HEK293T (cell line): ENCODE data around the gene LSP1.

Experiments used
- CTCF ChIA-PET: fragments of 350-600 bp; formaldehyde crosslinking; extraction: SDS; loops from one replicate; lab custom pipeline; 2021; ENCODE audit warnings: antibody characterized with exemption, inconsistent platforms; lab: Yijun Ruan, JAX
- POLR2A ChIA-PET: fragments of 350-600 bp; formaldehyde crosslinking; extraction: SDS; loops from one replicate; lab custom pipeline; 2020; ENCODE audit warnings: antibody characterized with exemption, inconsistent platforms; lab: Yijun Ruan, JAX
- DNase-seq: peaks from one replicate; pipeline ENCODE4 v3.0.0; 2012; ENCODE audit warnings: mixed read lengths; ENCODE audit errors: extremely low spot score
- ARNT ChIP-seq: fragments of 450-650 bp; IDR thresholded peaks from 2 replicates; pipeline ENCODE4 v1.6.1; 2017; ENCODE audit warnings: mild to moderate bottlenecking
- BHLHE40 ChIP-seq: fragments of 450-650 bp; IDR thresholded peaks from 2 replicates; pipeline ENCODE4 v1.6.1; 2016; ENCODE audit warnings: mild to moderate bottlenecking, moderate library complexity, borderline replicate concordance
- CTBP1 ChIP-seq: fragments of 450-650 bp; IDR thresholded peaks from 2 replicates; pipeline ENCODE4 v1.6.1; 2016; ENCODE audit warnings: borderline replicate concordance
- ELF4 ChIP-seq: fragments of 450-650 bp; IDR thresholded peaks from 2 replicates; pipeline ENCODE4 v1.6.1; 2017; ENCODE audit warnings: antibody characterized with exemption
- FOXA1 ChIP-seq: fragments of 450-650 bp; IDR thresholded peaks from 2 replicates; pipeline ENCODE4 v1.6.1; 2016; ENCODE audit warnings: mild to moderate bottlenecking
- FOXK2 ChIP-seq: fragments of 450-650 bp; IDR thresholded peaks from 2 replicates; pipeline ENCODE4 v1.6.1; 2016; ENCODE audit warnings: mild to moderate bottlenecking
- FOXM1 ChIP-seq: fragments of 450-650 bp; IDR thresholded peaks from 2 replicates; pipeline ENCODE4 v1.6.1; 2017; ENCODE audit warnings: mild to moderate bottlenecking, borderline replicate concordance
- HDGF ChIP-seq: fragments of 450-650 bp; IDR thresholded peaks from 2 replicates; pipeline ENCODE4 v1.6.1; 2017; ENCODE audit warnings: antibody characterized with exemption, borderline replicate concordance
- L3MBTL2 ChIP-seq: fragments of 450-650 bp; conservative IDR thresholded peaks from 2 replicates; pipeline ENCODE4 v1.6.1; 2016; ENCODE audit warnings: mild to moderate bottlenecking
- LEF1 ChIP-seq: fragments of 450-650 bp; IDR thresholded peaks from 2 replicates; pipeline ENCODE4 v1.6.1; 2017; ENCODE audit warnings: mild to moderate bottlenecking, borderline replicate concordance
- NFRKB ChIP-seq: fragments of 450-650 bp; IDR thresholded peaks from 2 replicates; pipeline ENCODE4 v1.6.1; 2016; ENCODE audit warnings: mild to moderate bottlenecking, moderate library complexity
- SP1 ChIP-seq: fragments of 450-650 bp; IDR thresholded peaks from 2 replicates; pipeline ENCODE4 v1.6.1; 2017
- SUZ12 ChIP-seq: fragments of 450-650 bp; IDR thresholded peaks from 2 replicates; pipeline ENCODE4 v1.6.1; 2016; ENCODE audit warnings: mild to moderate bottlenecking
- TARDBP ChIP-seq: fragments of 450-650 bp; IDR thresholded peaks from 2 replicates; pipeline ENCODE4 v1.6.1; 2016
- ZNF384 ChIP-seq: fragments of 450-650 bp; IDR thresholded peaks from 2 replicates; pipeline ENCODE4 v1.6.1; 2016
- TF ChIP-seq, protein P1 (sequence below): fragments of 450-650 bp; IDR thresholded peaks from 2 replicates; pipeline ENCODE4 v1.6.1; 2016

The LSP1 gene

DNA sequence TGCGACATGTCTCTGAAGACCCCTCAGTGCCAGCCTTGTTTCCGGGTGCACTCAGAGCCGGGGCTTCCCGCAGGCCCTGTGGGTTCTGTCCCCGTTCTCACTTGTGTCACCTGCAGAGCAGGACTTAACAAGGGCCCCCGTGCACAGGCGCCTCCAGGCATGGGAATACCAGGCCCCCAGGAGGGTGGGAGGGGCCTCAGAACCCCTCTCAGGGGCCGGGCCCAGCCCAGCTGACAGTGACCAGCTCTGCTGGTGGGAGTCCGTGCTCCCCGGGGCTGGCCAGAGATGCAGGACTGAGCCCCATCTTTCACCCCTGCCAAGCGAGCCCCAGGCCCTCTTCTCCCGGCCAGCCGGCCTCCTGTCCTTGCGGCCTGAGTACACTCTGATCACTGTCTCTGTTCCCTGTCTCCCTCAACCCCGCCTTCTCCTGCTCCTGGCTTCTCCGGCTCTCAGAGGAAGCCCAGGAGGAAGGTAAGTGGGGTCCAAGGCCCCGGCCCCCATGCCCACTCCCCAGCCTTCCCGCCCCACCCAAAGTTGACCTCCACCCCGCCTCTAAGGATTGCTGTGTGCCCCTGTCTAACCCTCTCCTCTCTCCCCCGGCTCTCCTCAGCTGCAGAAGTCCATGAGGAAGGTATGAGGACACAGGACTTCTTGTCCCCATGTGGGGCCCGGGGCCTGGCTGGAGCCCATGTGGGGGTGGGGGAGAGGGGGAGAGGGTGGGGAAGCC, 71.9 kb downstream of the LSP1 start:
- ChIA-PET CTCF (no interaction called here), POLR2A (no interaction called here)
- DNase-seq = no peak
- TF ChIP-seq ARNT (no peak), LEF1 (no peak), SUZ12 (no peak), ZNF384 (no peak), TARDBP (no peak)

DNA sequence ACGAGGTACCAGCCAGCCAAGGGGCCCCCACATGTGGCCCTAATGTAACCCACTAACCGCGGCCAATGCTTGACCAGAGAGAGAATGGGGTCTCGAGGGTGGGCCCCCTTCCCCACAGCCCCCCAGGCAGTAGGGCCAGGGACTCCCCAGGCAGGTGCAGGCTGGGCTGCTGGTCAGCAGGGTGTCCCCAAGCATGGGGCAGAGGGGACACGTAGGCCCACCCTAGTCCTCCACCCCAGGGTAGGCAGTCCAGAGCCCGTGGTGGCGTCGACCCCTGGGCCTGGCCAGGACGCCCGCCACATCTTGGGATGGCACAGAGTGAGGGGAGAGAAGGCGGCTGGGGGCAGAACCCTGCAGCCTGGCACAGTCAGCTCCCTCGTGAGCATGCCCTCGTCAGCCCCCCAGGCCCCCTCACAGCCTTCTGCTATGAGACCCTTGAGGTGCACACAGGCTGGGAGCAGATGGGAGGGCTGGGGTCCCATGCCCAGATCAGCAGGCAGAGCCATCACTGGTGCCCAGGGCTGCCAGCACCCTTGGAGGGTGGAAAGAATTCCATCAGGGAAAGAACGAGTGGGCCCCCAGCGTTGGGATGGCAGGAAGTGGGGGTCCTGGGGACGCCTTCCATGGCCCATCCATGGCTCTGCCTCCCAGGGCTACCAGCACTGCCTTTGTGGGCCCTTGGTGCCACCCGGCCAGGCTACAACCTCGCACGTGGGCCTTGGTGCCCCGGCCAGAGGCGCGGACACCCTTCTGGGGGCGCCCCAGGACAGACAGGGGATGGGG, 72.7 kb downstream of the LSP1 start:
- ChIA-PET POLR2A (no interaction called here), CTCF (no interaction called here)
- no peak for DNase-seq
- TF ChIP-seq HDGF (no peak), SUZ12 (no peak), BHLHE40 (no peak), ARNT (no peak), TARDBP (no peak), SP1 (no peak), LEF1 (no peak), L3MBTL2 (no peak), NFRKB (no peak), ZNF384 (no peak), FOXK2 (no peak), ELF4 (no peak), FOXM1 (no peak), CTBP1 (no peak)
- TF ChIP-seq, protein P1, sequence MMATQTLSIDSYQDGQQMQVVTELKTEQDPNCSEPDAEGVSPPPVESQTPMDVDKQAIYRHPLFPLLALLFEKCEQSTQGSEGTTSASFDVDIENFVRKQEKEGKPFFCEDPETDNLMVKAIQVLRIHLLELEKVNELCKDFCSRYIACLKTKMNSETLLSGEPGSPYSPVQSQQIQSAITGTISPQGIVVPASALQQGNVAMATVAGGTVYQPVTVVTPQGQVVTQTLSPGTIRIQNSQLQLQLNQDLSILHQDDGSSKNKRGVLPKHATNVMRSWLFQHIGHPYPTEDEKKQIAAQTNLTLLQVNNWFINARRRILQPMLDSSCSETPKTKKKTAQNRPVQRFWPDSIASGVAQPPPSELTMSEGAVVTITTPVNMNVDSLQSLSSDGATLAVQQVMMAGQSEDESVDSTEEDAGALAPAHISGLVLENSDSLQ = no peak

DNA sequence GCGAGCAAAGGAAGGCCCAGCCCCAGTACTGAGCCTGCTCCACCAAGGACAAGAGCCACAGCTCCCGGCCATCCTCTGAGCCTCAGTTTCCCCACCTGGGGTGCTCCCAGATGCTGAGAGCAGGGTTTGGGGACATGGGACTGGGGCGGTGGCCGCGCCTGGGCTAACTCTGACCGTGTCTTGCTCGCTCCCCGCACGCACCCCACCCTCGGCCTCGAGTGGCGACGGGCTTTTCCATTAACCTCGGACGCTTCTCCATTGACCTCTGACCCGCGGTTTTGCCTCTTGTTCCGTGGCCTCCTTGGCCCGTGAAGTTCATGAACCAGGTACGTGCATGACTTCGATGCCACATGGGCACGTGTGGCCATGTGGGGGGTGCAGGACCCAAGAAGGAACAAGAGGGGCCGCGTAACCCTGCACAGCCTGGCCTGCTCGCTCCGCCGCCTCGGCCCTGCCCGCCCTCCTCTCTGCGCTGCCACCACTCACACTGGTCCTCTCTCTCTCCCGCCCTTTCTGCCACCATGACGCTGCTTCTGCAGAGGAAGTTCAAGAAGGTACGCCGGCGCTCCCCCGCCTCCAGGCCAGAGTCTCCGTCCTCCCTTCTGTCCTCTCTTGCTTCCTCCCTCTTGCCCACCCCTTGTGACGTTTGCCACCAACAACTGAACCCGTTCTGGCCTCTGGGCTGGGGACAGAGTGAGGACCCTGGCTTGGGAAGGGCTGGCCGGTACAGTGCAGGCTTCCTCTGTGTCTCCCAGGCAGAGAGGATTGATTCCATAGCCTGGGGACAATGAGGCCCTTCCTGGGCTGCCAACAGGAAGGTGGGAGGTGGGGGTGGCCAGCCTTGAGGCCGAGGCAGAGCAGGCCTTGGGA, 73.5 kb downstream of the LSP1 start:
- TF ChIP-seq ARNT (no peak), ELF4 (no peak), FOXK2 (no peak), FOXM1 (no peak), CTBP1 (no peak), TARDBP (no peak), FOXA1 (no peak), ZNF384 (no peak), SUZ12 (no peak), L3MBTL2 (no peak), NFRKB (no peak), SP1 (no peak), LEF1 (no peak)
- POLR2A ChIA-PET = no interaction called here
- CTCF ChIA-PET = interaction anchor here (1.0 kb wide), 1 partner anchor 69 kb away, joined by 3 read pairs; no protein-coding TSS in a partner anchor
- no peak for DNase-seq

DNA sequence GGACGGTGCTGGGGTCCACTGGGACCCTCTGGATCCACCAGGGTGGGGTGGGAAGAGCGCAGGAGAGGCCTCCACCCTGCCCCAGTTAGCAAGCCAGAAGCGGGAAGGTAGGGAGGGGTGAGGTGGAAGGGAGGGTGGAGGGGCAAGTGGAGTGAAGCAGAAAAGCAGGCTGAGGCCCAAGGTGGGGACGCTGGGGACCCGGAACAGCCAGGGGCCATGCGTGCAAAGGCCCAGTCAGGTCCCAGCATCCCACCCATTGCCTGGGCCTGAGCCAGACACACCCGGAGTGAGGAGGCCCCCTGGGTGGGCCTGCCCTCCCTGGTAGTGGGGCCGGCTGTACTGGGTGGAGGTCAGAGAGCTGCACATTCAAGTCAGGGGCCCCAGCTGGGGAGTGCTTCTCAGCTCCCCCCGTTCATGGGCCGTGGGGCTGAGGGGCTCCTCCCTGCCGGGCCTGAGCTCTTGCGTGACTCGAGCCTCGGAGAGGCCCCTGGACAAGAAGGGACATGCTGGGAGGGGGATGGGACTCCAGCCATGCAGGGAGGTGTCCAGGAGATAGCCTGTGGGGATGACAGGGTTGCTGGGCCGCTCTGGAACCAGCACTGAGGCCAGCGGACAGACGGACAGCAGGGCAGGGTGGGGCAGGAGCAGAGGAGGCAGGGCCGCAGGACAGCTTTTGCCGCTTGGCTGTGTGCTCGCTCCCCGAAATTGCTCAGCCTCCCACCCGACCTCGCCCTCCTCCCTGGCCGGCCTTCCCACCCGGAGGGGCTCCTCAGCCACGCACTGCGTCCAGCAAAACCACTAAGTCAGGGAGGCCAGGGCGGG, 74.4 kb downstream of the LSP1 start:
- ChIA-PET CTCF (interaction anchor here (1.0 kb wide), 1 partner anchor 70 kb away, joined by 3 read pairs; no protein-coding TSS in a partner anchor), POLR2A (no interaction called here)
- TF ChIP-seq TARDBP (no peak), ZNF384 (no peak), LEF1 (no peak), CTBP1 (no peak), SUZ12 (no peak), HDGF (no peak), ARNT (no peak), FOXM1 (no peak)
- no peak for DNase-seq

DNA sequence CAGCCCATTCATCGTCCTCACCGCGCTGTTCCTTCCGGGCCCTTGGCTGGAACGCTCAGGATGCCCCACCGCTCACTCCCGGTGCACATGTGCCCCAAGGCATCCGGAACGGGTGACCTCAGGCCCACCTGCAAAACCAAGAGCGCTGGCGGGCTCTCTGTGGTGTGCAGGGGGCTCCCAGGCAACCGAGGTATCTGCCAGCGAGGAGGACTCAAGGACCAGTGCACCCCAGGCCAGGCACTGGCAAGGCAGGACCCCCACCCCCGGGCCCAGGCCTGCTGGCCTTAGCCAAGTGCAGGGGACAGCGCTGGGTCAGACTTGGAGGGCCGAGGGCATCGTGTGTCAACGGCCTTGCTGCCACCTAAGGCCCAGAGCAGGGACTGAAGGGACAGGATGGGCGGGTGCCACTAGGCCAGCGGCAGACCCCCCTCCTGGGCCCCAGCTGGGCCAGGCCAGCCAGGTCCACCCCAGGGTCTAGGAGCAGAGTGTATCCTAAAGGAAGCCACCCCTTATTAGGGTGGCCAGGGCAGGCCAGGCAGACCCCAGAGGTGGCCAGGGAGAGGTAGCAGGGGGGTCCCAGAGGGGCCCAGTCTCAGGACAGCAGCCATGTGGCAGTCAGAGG, 75.1 kb downstream of the LSP1 start:
- CTCF ChIA-PET = interaction anchor here (1.0 kb wide), 1 partner anchor 70 kb away, joined by 3 read pairs; no protein-coding TSS in a partner anchor
- POLR2A ChIA-PET = no interaction called here
- no peak for DNase-seq
- TF ChIP-seq, protein P1 = no peak
- no peak for TF ChIP-seq SUZ12
- no peak for TF ChIP-seq SP1
- TF ChIP-seq LEF1 = no peak
- TF ChIP-seq ARNT = no peak
- TF ChIP-seq ELF4 = no peak
- TF ChIP-seq FOXM1 = no peak
- no peak for TF ChIP-seq ZNF384
- no peak for TF ChIP-seq FOXA1
- no peak for TF ChIP-seq CTBP1
- TF ChIP-seq BHLHE40 = no peak
- no peak for TF ChIP-seq NFRKB
- no peak for TF ChIP-seq TARDBP
- TF ChIP-seq HDGF = no peak
- TF ChIP-seq FOXK2 = no peak
- no peak for TF ChIP-seq L3MBTL2
